ENCODE measurements around the gene LAMA5. TPM values are rescaled to one million over a fixed set of nuclear protein-coding genes. Genes with fewer than 3 reads are reported as not detected.

Gene LAMA5
- total RNA-seq, 2 experiments from 2014 or later: 0.16 to 0.78 TPM

DNA sequence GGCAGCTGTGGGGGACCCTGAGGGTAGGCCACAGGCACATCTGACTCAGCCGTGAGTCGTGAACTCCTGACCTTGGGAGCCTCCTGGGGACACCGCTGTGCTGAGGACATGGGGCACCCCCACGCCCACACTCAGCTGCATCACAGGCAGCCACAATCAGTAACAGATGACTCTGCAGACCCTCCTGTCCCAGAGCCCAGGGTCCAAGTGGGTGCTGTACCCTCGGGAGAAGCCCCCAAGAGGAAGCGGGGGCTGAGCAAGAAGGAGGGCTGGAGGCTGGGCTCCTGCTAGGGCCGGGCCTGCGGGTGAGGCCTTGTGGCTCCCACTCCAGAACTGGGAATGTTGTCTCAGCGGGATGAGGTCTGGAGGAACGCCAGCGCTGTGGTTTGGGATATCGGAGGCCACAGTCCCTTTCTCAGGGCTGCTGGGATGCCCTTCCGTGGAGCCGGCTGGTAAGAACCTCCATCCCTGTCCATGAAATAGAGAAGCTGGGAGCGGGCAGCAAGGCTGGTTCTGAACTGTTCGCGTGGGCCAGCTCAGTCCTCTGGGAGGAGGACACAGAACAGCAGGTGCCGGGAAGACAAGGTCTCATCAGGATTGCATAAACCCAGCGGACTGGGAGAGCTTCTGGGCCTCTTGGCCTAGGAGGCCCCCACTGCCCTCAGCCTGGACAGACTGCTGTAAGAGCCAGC is 3.1 kb upstream of the LAMA5 start:
- Mint-ChIP-seq H3K27me3 (peaks cover 20% of the 10 kb centered on the region), H3K36me3 (ENCODE audit: low read depth) (no peaks in the 10 kb centered on the region), H3K9me3 (no peaks in the 10 kb centered on the region), H3K27ac (no peak overlapping the region), H3K4me1 (ENCODE audit: low read depth) (peaks cover 4% of the 10 kb centered on the region), H3K4me3 (no peak overlapping the region)
- intact Hi-C loops (cut with DNase I, micrococcal nuclease): no loop called here
- H3K36me3 ChIP-seq (ENCODE audit: insufficient read depth, low read length): no peaks in the 10 kb centered on the region
- H3K9me3 ChIP-seq (ENCODE audit: control insufficient read depth in 1 of 2, insufficient read depth in 1 of 2, low read length in 2 of 2): peaks cover 0 to 13% of the 10 kb centered on the region in 2 experiments
- H3K4me1 ChIP-seq (ENCODE audit: insufficient read depth, low read length): peaks cover 26% of the 10 kb centered on the region
- POLR2A ChIA-PET: no interaction called here
- no peak overlapping the region for H3K4me3 ChIP-seq (ENCODE audit: low read length)
- CTCF ChIA-PET: no interaction called here
- no peak overlapping the region for H3K27ac ChIP-seq (ENCODE audit: low read depth in 1 of 2, low read length in 2 of 2)
- no peak for DNase-seq
- TF ChIP-seq CTCF (IDR thresholded peaks at IDR 0.05): no peak
- ATAC-seq (ENCODE audit: poor library complexity): no peak
- peaks cover 37 to 38% of the 10 kb centered on the region in 2 experiments for H3K27me3 ChIP-seq (ENCODE audit: control insufficient read depth in 1 of 2, insufficient read depth in 2 of 2, low read length in 2 of 2)

DNA sequence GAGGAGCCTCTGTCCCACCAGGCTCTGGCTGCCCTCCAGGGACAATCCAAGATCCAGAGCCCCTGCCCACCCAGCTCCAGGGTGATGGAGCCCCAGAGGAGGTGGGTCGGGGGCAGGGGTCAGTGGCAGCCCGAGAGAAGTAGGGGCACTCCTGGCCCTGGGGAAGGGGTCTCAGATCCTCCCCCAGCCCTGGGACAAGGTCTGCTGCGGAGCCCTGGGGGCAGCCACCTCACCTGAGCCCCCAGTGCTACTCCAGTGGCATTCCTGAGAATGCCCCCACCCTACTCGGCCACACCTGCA is 2.7 kb upstream of the LAMA5 start:
- Histone ChIP-seq H3K36me3 (ENCODE audit: insufficient read depth, low read length) (no peaks in the 10 kb centered on the region), H3K9me3 (ENCODE audit: control insufficient read depth in 1 of 2, insufficient read depth in 1 of 2, low read length in 2 of 2) (peaks cover 0 to 13% of the 10 kb centered on the region in 2 experiments), H3K4me1 (ENCODE audit: insufficient read depth, low read length) (peaks cover 26% of the 10 kb centered on the region), H3K27me3 (ENCODE audit: control insufficient read depth in 1 of 2, insufficient read depth in 2 of 2, low read length in 2 of 2) (peaks cover 41 to 42% of the 10 kb centered on the region in 2 experiments), H3K4me3 (ENCODE audit: low read length) (no peak overlapping the region), H3K27ac (ENCODE audit: low read depth in 1 of 2, low read length in 2 of 2) (no peak overlapping the region)
- DNase-seq (no peak), ATAC-seq (ENCODE audit: poor library complexity) (no peak)
- H3K9me3 Mint-ChIP-seq: no peaks in the 10 kb centered on the region
- no peak for TF ChIP-seq CTCF (IDR thresholded peaks at IDR 0.05)
- intact Hi-C loops (cut with DNase I, micrococcal nuclease): loop anchor here in 1 of 2 experiments (5.0 kb wide), 1 partner anchor 67 kb away; the partner anchor contains the start of gene ADRM1
- peaks cover 25% of the 10 kb centered on the region for H3K27me3 Mint-ChIP-seq
- H3K36me3 Mint-ChIP-seq (ENCODE audit: low read depth): no peaks in the 10 kb centered on the region
- H3K4me1 Mint-ChIP-seq (ENCODE audit: low read depth): peaks cover 4% of the 10 kb centered on the region
- no peak overlapping the region for H3K27ac Mint-ChIP-seq
- H3K4me3 Mint-ChIP-seq: no peak overlapping the region
- CTCF ChIA-PET: no interaction called here
- POLR2A ChIA-PET: no interaction called here

DNA sequence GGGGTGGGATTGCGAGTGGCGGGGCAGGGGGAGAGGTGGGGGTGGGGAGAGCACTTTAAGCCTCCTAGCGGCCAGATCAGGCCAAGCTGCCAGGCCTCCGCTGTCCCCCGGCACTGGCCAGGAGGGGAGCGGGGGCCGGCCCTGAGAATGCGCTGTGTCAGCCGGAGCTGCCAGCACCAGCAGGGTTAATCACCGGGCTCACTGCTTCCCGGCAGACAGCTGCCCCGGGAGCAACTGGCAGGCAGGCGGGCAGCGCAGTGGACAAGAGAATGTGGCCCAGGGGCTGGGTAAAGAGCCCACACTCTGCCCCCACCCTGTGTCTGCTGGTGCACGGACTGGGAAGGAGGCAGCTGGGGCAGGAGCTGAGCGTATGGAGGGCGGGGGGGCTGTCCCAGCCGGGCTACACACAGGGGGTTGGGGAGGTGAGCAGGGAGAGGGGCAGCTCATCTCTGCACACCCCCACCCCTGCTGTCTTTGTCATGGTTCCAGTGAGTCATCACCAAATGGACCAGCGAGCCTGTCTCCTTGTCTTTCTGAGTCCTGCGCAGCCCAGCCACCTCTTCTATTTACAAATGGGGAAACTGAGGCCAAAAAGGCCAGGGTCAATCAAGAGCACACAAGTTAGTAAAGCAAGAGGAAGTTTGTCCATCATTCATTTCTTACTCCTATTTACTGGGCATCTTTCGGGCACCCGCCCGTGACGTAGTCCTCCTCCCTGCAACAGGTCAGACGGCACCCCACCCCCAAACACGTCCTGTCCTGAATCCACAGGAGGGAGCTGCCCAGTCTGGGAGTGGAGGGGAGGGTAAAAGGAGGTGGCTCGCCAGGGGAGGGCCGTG is 2.1 kb upstream of the LAMA5 start:
- H3K4me1 ChIP-seq (ENCODE audit: insufficient read depth, low read length): peaks cover 26% of the 10 kb centered on the region
- no peak for DNase-seq
- intact Hi-C loops (cut with DNase I, micrococcal nuclease): loop anchor here in 1 of 2 experiments (5.0 kb wide), 1 partner anchor 67 kb away; the partner anchor contains the start of gene ADRM1
- peaks cover 27% of the 10 kb centered on the region for H3K27me3 Mint-ChIP-seq
- POLR2A ChIA-PET: no interaction called here
- TF ChIP-seq CTCF (IDR thresholded peaks at IDR 0.05): no peak
- H3K9me3 ChIP-seq (ENCODE audit: control insufficient read depth in 1 of 2, insufficient read depth in 1 of 2, low read length in 2 of 2): peaks cover 0 to 13% of the 10 kb centered on the region in 2 experiments
- no peak overlapping the region for H3K4me3 ChIP-seq (ENCODE audit: low read length)
- CTCF ChIA-PET: no interaction called here
- no peak overlapping the region for H3K4me3 Mint-ChIP-seq
- H3K4me1 Mint-ChIP-seq (ENCODE audit: low read depth): peaks cover 4% of the 10 kb centered on the region
- H3K36me3 ChIP-seq (ENCODE audit: insufficient read depth, low read length): no peaks in the 10 kb centered on the region
- no peaks in the 10 kb centered on the region for H3K9me3 Mint-ChIP-seq
- peaks cover 42 to 43% of the 10 kb centered on the region in 2 experiments for H3K27me3 ChIP-seq (ENCODE audit: control insufficient read depth in 1 of 2, insufficient read depth in 2 of 2, low read length in 2 of 2)
- H3K27ac ChIP-seq (ENCODE audit: low read depth in 1 of 2, low read length in 2 of 2): no peak overlapping the region
- no peak overlapping the region for H3K27ac Mint-ChIP-seq
- no peaks in the 10 kb centered on the region for H3K36me3 Mint-ChIP-seq (ENCODE audit: low read depth)
- ATAC-seq (ENCODE audit: poor library complexity): no peak
